PC-3 (cell line): Measurements from ENCODE around the gene PROSER2. TPM values are rescaled to one million over a fixed set of nuclear protein-coding genes. Genes with fewer than 3 reads are reported as not detected.

Experiments used
- ATAC-seq: fragments of 200-7000 bp; cut with Tn5 transposase; 2 replicates; pipeline ENCODE4 v1.9.1; 2020; ENCODE audit warnings: mild to moderate bottlenecking, moderate library complexity
- BruUV-seq: library from RNA; stranded (reverse); fragments of 400-500 nt; replicated peaks from 2 replicates; lab custom pipeline; 2021; lab: Mats Ljungman, UMichigan
- CTCF ChIA-PET: fragments of 300-600 bp; sonication (Branson Sonifier 250); formaldehyde crosslinking; loops from one replicate; lab custom pipeline; 2022; ENCODE audit warnings: antibody characterized with exemption; lab: Charles Lee
- POLR2A ChIA-PET: fragments of 300-600 bp; sonication (Branson Sonifier 250); formaldehyde crosslinking; loops from one replicate; lab custom pipeline; 2022; ENCODE audit warnings: antibody characterized with exemption; ENCODE audit not compliant: unreplicated experiment; lab: Charles Lee
- DNase-seq: peaks from one replicate; pipeline ENCODE4 v3.0.0-alpha.2; 2015
- H2AFZ ChIP-seq: fragments of 300-600 bp; sonication (generic); 2 replicates; pipeline ENCODE4 v1.6.0; 2016; ENCODE audit warnings: antibody characterized with exemption, low read length
- H3F3A ChIP-seq: fragments of 300-600 bp; sonication (generic); one replicate; pipeline ENCODE4 v1.6.0; 2017; ENCODE audit warnings: antibody characterized with exemption, low read length, control low read depth, mild to moderate bottlenecking; ENCODE audit not compliant: unreplicated experiment
- H3K27ac ChIP-seq: fragments of 300-600 bp; sonication (generic); 2 replicates; pipeline ENCODE4 v1.5.1; 2016; ENCODE audit warnings: mild to moderate bottlenecking, low read length
- H3K27me3 ChIP-seq: fragments of 300-600 bp; sonication (generic); 2 replicates; pipeline ENCODE4 v1.6.1; 2016; ENCODE audit warnings: low read length, mixed read lengths
- H3K36me3 ChIP-seq: fragments of 300-600 bp; sonication (generic); 2 replicates; pipeline ENCODE4 v1.6.1; 2016; ENCODE audit warnings: low read depth, mixed run types, low read length, mixed read lengths
- H3K4me1 ChIP-seq: fragments of 300-600 bp; sonication (generic); 2 replicates; pipeline ENCODE4 v1.5.1; 2016; ENCODE audit warnings: low read length; ENCODE audit not compliant: insufficient read depth
- H3K4me2 ChIP-seq: fragments of 300-600 bp; sonication (generic); 2 replicates; pipeline ENCODE4 v1.6.0; 2016; ENCODE audit warnings: low read length
- H3K4me3 ChIP-seq: fragments of 300-600 bp; sonication (generic); 2 replicates; pipeline ENCODE4 v1.5.1; 2016; ENCODE audit warnings: mild to moderate bottlenecking, low read length, mixed read lengths
- H3K79me2 ChIP-seq: fragments of 300-600 bp; sonication (generic); 2 replicates; pipeline ENCODE4 v1.6.1; 2017; ENCODE audit warnings: low read length, mixed read lengths
- H3K9ac ChIP-seq: fragments of 300-600 bp; sonication (generic); 2 replicates; pipeline ENCODE4 v1.6.0; 2016; ENCODE audit warnings: mild to moderate bottlenecking, low read length
- H3K9me2 ChIP-seq: fragments of 300-600 bp; sonication (generic); replicated peaks from 2 replicates; pipeline ENCODE4 v1.6.1; 2016; ENCODE audit warnings: mixed run types, low read length, mixed read lengths
- H3K9me3 ChIP-seq: fragments of 300-600 bp; sonication (generic); 2 replicates; pipeline ENCODE4 v1.6.1; 2016; ENCODE audit warnings: low read length, mixed read lengths
- H4K20me1 ChIP-seq: fragments of 300-600 bp; sonication (generic); 2 replicates; pipeline ENCODE4 v1.6.1; 2016; ENCODE audit warnings: low read length, mixed read lengths
- CTCF ChIP-seq: fragments of 300-600 bp; sonication (generic); conservative IDR thresholded peaks from 2 replicates; pipeline ENCODE4 v1.5.1; 2017; ENCODE audit warnings: antibody characterized with exemption, low read depth, mild to moderate bottlenecking, low read length
- EZH2 ChIP-seq: fragments of 300-600 bp; sonication (generic); IDR thresholded peaks from one replicate; pipeline ENCODE4 v1.6.1; 2017; ENCODE audit warnings: antibody characterized with exemption, mild to moderate bottlenecking, low read length; ENCODE audit not compliant: unreplicated experiment
- EZH2phosphoT487 ChIP-seq: fragments of 300-600 bp; sonication (generic); IDR thresholded peaks from 2 replicates; pipeline ENCODE4 v1.6.1; 2018; ENCODE audit warnings: mild to moderate bottlenecking, antibody characterized with exemption, low read length, borderline replicate concordance
- intact Hi-C: fragments of 100-400 bp; cut with micrococcal nuclease; formaldehyde crosslinking; loops from 2 replicates; pipeline ENCODE4 v1.9.0; 2023
- total RNA-seq: library from RNA; depleted of rRNA; stranded (reverse); fragments of >200 nt; gene quantifications from 2 replicates; pipeline ENCODE4 v1.2.3, GENCODE V29; 2014

Gene PROSER2
- total RNA-seq, 1 experiment from 2014 or later, result 52.5 TPM

GRCh38 chr10:11830836-11831519 is 7.8 kb downstream of the PROSER2 start:
- Histone ChIP-seq H3K9me2 (no peaks in the 10 kb centered on the region), H2AFZ (no peak overlapping the region), H3K4me2 (peak overlapping the region; percentile 49), H3K4me1 (peaks cover 26% of the 10 kb centered on the region), H3K27me3 (no peaks in the 10 kb centered on the region), H4K20me1 (peaks cover 6% of the 10 kb centered on the region; the same call in 1 of the 2 replicates), H3K9me3 (no peaks in the 10 kb centered on the region), H3K36me3 (no peaks in the 10 kb centered on the region), H3K9ac (no peak overlapping the region), H3K79me2 (peaks cover 100% of the 10 kb centered on the region), H3K4me3 (no peak overlapping the region), H3F3A (no peaks in the 10 kb centered on the region), H3K27ac (peak overlapping the region; percentile 25; the same call in 1 of the 2 replicates)
- TF ChIP-seq EZH2 (no peak), EZH2phosphoT487 (no peak), CTCF (no peak)
- BruUV-seq, result no TSS peak
- ATAC-seq, result peak; percentile 51
- ChIA-PET CTCF (no interaction called here), POLR2A (interaction anchor here (0.5 to 0.7 kb wide), 3 partner anchors 37 to 114 kb away, joined by 3 to 4 read pairs (median 3); no protein-coding TSS in a partner anchor)
- DNase-seq, result peak; percentile 7
- intact Hi-C loops, result no loop called here

DNA sequence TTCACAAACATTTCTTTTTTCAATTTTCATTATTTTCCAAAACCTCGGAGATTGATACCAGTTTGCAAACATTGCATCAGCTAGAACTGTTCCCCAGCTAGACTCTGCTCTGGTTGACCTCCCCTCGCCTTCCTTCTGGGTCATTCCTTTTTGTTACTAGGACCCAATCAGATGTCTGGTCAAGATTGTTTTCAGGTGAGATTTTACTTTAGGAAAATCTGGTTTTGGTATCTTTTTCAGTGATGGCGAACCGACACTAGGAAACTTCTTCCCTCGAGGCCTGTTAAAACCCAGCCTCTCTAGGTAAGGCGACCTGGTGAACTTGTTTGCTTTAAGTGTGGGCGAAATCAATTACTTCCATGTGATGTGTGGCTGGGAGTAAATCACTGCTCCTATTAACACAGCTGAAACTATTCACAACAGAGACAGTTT is 8.4 kb downstream of the PROSER2 start:
- BruUV-seq, result TSS peak; percentile 2
- intact Hi-C loops, result no loop called here
- peaks cover 26% of the 10 kb centered on the region for H3K4me1 ChIP-seq
- no peak overlapping the region for H2AFZ ChIP-seq
- H3K27me3 ChIP-seq, result no peaks in the 10 kb centered on the region
- ChIA-PET CTCF (no interaction called here), POLR2A (interaction anchor here (0.7 kb wide), 1 partner anchor 38 kb away, joined by 4 read pairs; no protein-coding TSS in a partner anchor)
- H3K4me2 ChIP-seq, result peak overlapping the region; percentile 49
- H3F3A ChIP-seq, result no peaks in the 10 kb centered on the region
- H3K4me3 ChIP-seq, result no peak overlapping the region
- no peak overlapping the region for H3K9ac ChIP-seq
- ATAC-seq (peak; percentile 33), DNase-seq (no peak)
- H3K9me2 ChIP-seq, result no peaks in the 10 kb centered on the region
- H4K20me1 ChIP-seq, result peaks cover 4% of the 10 kb centered on the region; the same call in 1 of the 2 replicates
- no peaks in the 10 kb centered on the region for H3K36me3 ChIP-seq
- peaks cover 99% of the 10 kb centered on the region for H3K79me2 ChIP-seq
- no peak for TF ChIP-seq EZH2
- TF ChIP-seq EZH2phosphoT487, result no peak
- no peaks in the 10 kb centered on the region for H3K9me3 ChIP-seq
- H3K27ac ChIP-seq, result no peak overlapping the region

GRCh38 chr10:11832042-11832441 is 8.9 kb downstream of the PROSER2 start:
- H3K9ac ChIP-seq, result no peak overlapping the region
- ATAC-seq (no peak), DNase-seq (no peak)
- ChIA-PET CTCF (no interaction called here), POLR2A (no interaction called here)
- peaks cover 25% of the 10 kb centered on the region for H3K4me1 ChIP-seq
- H2AFZ ChIP-seq, result no peak overlapping the region
- no peaks in the 10 kb centered on the region for H3K36me3 ChIP-seq
- no peak overlapping the region for H3K4me2 ChIP-seq
- no peaks in the 10 kb centered on the region for H3K9me2 ChIP-seq
- H3F3A ChIP-seq, result no peaks in the 10 kb centered on the region
- H3K79me2 ChIP-seq, result peaks cover 99% of the 10 kb centered on the region
- H3K27ac ChIP-seq, result no peak overlapping the region
- no peaks in the 10 kb centered on the region for H3K27me3 ChIP-seq
- H4K20me1 ChIP-seq, result peaks cover 4% of the 10 kb centered on the region; the same call in 1 of the 2 replicates
- no TSS peak for BruUV-seq
- H3K4me3 ChIP-seq, result no peak overlapping the region
- TF ChIP-seq CTCF, result no peak
- TF ChIP-seq EZH2, result no peak
- no peak for TF ChIP-seq EZH2phosphoT487
- intact Hi-C loops, result no loop called here
- H3K9me3 ChIP-seq, result no peaks in the 10 kb centered on the region
